SKM-1 (cell line): Measurements from ENCODE around the gene ZNF454.

Experiments
- DNase-seq: peaks from one replicate; lab custom pipeline; 2025; ENCODE audit not compliant: unreplicated experiment; lab: John Stamatoyannopoulos, UW

ZNF454 gene

DNA sequence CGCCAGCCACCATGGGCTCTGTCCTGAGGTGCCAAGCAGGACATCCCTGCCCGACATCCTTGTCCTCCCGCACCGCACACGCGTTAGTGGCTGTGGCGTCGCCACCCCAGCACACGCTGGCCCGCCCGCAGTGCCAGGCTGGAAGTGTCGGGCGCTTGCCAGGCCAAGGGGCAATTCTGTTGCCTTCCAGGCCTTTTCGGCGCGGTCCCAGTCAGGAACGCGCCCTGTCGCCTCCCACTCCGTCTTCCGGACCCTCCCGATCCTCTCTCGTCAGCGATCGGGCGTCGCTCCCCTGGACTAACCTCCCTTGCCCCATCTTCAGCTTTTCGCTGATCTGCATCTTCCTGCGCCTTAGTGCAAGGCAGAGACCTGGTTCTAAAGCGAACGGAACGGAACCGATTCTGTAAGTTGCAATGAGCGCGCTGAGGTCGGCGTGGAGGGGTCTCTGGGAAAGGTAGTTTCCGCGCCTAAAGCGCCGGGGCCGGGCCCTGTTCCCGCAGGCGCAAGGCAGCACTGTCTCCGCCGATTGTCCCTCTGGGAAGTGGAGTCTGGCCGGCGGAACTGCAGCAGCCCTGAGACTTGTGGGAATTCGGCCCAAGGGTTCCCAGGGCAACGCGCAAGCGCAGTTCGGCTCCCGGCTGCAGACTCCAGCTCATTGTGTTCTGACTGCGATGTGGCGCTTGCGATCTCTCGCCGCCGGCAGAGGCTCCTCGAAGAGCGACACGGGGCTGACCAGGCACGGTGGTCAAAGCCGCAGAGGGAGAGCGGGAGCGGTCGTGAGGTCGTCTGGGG is at the start of gene ZNF454:
ZNF454 (plus strand) TSS at position 630 of the 792 bp plus-strand sequence. CDS start 1,594 bp downstream, outside the sequence.
- no peak for DNase-seq

DNA sequence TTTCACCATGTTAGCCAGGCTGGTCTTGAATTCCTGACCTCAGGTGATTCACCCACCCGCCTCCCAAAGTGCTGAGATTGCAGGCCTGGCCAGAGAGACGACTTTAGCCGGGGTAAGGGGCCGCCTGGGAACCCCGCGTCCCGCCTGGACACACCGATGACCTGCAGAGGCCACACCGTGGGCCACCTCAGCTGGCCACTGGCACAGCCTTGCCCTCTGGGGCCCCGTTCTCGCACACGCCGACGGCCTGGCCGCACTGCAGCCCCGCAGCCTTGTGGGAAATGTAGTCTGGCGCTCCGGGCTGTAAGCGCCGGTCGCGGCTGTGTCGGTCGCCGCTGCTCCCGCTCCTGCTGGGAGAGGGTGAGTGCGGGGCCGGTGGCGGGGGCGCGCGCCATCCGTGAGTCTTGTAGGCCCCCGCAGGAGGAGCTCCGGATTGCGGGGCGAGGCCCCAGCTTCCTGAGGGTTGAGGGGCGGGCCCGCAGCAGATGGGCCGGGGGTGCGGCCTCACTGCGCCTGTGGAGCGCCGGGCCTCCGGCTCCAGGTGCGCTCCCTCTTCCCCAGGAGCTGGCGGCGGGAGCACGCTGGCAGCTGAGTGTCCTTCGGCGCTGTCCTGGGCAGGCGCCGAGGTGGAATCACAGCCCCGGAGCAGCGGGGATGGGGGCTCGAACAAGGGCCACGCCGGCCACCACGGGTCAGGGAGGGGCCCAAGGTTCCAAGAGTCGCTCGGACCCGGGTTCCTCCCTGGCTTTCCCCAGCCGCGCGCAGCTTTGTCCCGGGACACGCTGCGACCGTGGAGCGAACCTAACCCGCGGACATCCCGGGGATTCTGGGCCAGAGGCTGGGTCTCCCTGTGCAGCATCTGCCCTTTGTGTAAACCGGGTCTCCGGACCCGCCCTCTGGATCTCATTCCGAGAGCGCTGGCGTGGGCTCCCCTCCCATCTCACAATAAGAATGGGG is 45.1 kb upstream of the ZNF454 start, which contains the start of gene ZFP2:
ZFP2 (plus strand) TSS at position 299 of the 957 bp plus-strand sequence. CDS start 35,401 bp downstream, outside the sequence.
- DNase-seq = peak; percentile 2

GRCh38 chr5:178899289-178899688 is 41.7 kb upstream of the ZNF454 start:
- no peak for DNase-seq

- DNase-seq = no peak
Observed at GRCh38 chr5:178902849-178903248, 38.1 kb upstream of the ZNF454 start.

DNA sequence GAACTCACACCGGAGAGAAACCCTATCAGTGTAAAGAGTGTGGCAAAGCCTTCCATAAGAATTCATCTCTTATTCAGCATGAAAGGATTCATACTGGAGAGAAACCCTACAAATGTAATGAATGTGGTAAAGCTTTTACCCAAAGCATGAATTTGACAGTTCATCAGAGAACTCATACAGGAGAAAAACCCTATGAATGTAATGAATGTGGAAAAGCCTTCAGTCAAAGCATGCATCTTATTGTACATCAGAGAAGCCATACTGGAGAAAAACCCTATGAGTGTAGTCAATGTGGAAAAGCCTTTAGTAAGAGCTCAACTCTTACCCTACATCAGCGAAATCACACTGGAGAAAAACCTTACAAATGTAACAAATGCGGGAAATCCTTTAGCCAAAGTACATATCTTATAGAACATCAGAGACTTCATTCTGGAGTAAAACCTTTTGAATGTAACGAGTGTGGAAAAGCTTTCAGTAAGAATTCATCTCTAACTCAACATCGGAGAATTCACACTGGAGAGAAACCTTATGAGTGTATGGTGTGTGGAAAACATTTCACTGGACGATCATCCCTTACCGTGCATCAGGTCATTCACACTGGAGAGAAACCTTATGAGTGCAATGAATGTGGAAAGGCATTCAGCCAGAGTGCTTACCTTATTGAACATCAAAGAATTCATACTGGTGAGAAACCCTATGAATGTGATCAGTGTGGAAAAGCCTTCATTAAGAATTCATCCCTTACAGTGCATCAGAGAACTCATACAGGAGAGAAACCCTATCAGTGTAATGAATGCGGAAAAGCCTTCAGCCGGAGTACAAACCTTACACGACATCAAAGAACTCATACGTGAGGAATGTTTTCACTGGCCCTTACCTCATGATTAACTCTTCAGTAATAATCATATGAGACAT is 8.9 kb upstream of the ZNF454 start:
- no peak for DNase-seq

DNA sequence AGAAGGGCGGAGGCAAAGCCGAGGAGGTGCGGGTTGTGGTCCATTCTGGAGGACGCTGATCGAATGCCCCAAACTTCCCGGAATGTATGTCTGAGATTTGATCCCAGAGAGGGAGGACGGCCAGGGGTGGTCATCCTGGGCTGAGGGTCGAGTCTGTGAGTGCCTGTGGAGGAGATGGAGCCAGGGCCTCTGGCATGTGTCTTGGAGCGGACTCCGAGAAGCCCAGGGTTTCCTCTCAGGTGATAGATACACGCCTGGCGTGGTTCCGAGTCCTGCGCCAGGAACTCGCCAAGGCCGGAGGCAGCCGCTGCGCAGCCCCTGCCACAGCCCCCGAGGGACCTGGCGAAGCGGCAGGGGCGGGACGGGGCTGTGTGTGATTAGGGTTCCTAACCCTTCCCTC is 363 bp downstream of the ZNF454 start:
- DNase-seq = no peak

DNA sequence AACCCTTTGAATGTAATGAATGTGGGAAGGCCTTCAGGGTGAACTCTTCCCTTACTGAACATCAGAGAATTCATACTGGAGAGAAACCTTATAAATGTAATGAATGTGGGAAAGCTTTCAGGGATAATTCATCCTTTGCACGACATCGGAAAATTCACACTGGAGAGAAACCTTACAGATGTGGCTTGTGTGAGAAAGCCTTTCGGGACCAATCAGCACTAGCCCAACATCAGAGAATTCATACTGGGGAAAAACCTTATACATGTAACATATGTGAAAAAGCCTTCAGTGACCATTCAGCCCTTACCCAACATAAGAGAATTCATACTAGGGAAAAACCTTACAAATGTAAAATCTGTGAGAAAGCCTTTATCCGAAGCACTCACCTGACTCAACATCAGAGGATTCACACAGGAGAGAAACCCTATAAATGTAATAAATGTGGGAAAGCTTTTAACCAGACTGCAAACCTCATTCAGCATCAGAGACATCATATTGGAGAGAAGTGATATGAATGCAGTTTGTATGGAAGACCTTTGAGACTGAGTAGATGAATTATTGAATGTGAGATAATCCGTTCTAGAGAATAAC is 24.6 kb downstream of the ZNF454 start:
- no peak for DNase-seq

GRCh38 chr5:178981381-178981780 is 40.4 kb downstream of the ZNF454 start:
- no peak for DNase-seq

DNA sequence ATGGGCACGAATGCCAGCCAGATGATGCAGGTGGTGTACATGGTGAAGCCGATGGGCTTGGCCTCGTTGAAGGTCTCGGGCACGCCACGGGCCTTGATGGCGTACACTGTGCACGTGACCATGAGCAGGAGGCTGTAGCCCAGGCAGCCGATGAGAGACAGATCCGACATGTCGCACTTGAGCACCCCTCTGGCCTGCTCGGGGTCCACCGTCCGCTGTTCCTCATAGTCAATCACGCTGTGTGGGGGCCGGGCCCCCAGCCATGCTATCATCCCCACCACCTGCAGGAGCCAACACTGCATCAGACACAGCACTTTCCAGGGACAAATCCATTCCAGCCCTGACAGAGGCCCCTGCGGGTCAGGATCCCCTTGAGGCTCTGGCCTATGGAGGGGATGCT is 41.9 kb downstream of the ZNF454 start:
- no peak for DNase-seq

DNA sequence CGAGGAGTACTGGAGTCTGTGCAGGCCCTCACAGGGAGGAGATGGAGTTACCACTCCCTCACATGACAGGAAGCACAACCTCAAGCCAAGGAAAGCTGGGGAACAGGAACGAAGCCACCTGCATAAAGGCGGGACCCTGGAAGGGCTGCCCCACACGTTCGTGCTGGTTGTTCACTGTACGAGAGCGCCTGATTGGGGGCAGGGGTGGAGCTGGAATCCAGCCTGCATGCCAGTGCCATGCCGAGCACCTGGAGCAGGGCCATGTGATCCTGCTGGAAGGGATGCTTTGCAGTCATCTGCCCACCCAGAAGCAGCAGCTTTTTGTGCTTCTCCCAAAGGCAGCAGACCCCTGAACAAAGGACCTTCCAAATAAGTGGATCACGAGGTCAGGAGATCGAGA is 42.7 kb downstream of the ZNF454 start:
- no peak for DNase-seq

GRCh38 chr5:178984145-178985072 is 43.4 kb downstream of the ZNF454 start:
- no peak for DNase-seq

DNA sequence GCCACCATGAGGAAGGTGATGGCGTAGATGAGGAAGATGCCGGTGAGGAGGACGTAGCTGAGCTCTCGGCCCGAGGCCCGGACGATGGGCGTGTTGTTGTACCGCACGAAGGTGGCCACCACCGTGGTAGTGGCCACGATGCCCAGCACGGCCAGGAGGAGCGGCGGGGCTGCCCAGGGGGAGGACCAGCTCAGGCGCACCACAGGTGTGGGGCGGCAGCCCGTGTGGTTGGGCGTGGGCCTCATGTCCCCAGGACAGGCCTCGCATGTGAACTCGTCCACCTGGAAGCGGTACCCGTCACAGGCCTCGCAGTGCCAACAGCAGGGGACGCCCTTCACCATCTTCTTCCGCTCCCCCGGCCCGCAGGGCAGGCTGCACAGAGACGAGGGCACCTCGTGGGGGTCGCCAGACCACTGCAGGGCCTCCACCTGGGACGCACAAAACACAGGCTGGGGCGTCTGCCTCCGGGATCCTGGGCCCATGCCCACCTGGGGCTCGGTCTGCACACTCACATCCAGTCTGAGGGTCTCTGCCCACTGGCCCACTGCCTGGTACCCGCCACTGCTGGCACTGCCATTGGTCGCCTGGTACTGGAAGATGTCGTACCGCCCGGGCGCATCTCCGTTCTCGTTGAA is 45.4 kb downstream of the ZNF454 start:
- no peak for DNase-seq

- no peak for DNase-seq
Observed at GRCh38 chr5:178988436-178989220, 47.6 kb downstream of the ZNF454 start.

GRCh38 chr5:178989311-178989710 is 48.3 kb downstream of the ZNF454 start:
- DNase-seq = no peak

DNA sequence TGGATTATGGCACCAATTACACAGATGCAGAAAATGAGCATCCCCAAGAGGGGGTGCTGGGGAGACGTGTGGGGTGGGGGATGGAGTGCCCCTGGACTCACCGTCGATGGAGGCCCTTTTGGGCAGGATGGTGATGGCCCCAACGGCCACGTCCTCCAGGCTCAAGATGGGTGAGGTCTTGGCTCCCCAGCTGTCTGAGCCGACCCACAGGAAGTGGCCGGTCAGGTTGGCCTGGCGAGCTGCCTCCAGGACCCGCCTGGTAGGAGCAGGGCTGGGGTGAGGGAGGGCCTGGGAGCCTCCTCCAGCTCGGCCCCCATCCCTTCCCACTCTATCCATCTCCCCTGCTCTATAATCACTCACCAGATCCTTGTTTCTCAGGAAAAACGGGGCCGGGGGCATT is 49.5 kb downstream of the ZNF454 start:
- no peak for DNase-seq

GRCh38 chr5:178991190-178992145 is 50.5 kb downstream of the ZNF454 start:
- DNase-seq = no peak
